ENCODE measurements around the gene CNOT6L. TPM values are rescaled to one million over a fixed set of nuclear protein-coding genes. Genes with fewer than 3 reads are reported as not detected.

The CNOT6L gene
- total RNA-seq, 1 donor from 2014 or later = 50.8 TPM

- no peaks in the 10 kb centered on the region for H3K27me3 ChIP-seq
- H3K36me3 ChIP-seq = peaks cover 4% of the 10 kb centered on the region
- H3K4me3 ChIP-seq = no peak overlapping the region
- no peak for DNase-seq
- H3K4me1 ChIP-seq = no peaks in the 10 kb centered on the region
- no peak for ATAC-seq
- intact Hi-C loops (cut with DNase I) = no loop called here
- no peak for TF ChIP-seq CTCF (IDR thresholded peaks at IDR 0.05)
- no peak overlapping the region for H3K27ac ChIP-seq
- peaks cover 15% of the 10 kb centered on the region for H3K9me3 ChIP-seq
These were observed 57.6 kb downstream of the CNOT6L start for GRCh38 chr4:77761595-77761994.

DNA sequence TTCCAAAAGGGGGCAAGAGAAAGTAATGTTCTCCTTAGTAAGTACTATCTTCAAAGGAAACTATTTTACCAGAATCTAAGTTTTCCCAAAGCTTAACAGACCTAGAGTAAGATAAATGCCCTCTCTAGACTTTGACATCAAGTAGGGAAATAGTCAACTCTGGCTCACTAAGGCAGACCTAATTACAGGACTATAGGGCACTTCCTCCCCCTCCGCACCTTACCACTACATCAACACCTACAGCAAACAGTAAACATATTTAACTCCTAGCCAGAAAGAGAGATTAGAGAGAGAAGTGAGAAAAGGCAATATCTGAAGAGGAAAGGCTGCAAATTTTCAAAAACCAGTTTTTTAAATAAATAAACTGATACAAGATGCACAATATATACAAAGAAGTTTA, 60.4 kb downstream of the CNOT6L start:
- DNase-seq (no peak), ATAC-seq (no peak)
- intact Hi-C loops (cut with DNase I) = no loop called here
- H3K27me3 ChIP-seq = no peaks in the 10 kb centered on the region
- H3K9me3 ChIP-seq = peaks cover 15% of the 10 kb centered on the region
- no peak overlapping the region for H3K27ac ChIP-seq
- TF ChIP-seq CTCF (IDR thresholded peaks at IDR 0.05) = no peak
- H3K4me3 ChIP-seq = no peak overlapping the region
- H3K4me1 ChIP-seq = no peaks in the 10 kb centered on the region
- peaks cover 19% of the 10 kb centered on the region for H3K36me3 ChIP-seq

GRCh38 chr4:77751764-77752163, 67.4 kb downstream of the CNOT6L start:
- DNase-seq = no peak
- no peaks in the 10 kb centered on the region for H3K9me3 ChIP-seq
- intact Hi-C loops (cut with DNase I) = no loop called here
- ATAC-seq = no peak
- no peaks in the 10 kb centered on the region for H3K4me1 ChIP-seq
- H3K27ac ChIP-seq = no peak overlapping the region
- TF ChIP-seq CTCF (IDR thresholded peaks at IDR 0.05) = no peak
- peaks cover 29% of the 10 kb centered on the region for H3K36me3 ChIP-seq
- no peak overlapping the region for H3K4me3 ChIP-seq
- no peaks in the 10 kb centered on the region for H3K27me3 ChIP-seq

DNA sequence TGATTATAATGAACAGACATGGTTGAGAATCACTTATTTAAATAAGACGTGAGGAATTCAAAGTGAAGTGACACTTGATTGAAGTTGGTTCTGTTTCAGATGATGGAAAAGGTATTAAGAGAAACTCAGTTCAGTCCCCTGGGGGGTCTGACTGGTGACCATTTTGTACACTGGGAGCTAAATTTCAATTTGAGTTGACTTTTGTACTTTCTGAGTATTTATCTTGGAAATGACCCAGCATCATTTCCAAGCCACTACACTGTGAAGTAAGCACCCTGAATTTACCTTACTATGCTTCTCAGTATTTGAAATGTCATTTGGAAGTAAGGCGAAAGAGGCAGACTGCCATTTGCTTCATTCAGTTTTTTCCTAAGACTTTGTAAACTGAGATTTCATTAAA, 73.4 kb downstream of the CNOT6L start:
- Histone ChIP-seq H3K9me3 (no peaks in the 10 kb centered on the region), H3K4me3 (no peak overlapping the region), H3K27ac (no peak overlapping the region), H3K36me3 (peaks cover 25% of the 10 kb centered on the region), H3K27me3 (no peaks in the 10 kb centered on the region), H3K4me1 (no peaks in the 10 kb centered on the region)
- ATAC-seq (no peak), DNase-seq (no peak)
- intact Hi-C loops (cut with DNase I) = no loop called here
- TF ChIP-seq CTCF (IDR thresholded peaks at IDR 0.05) = no peak

- intact Hi-C loops (cut with DNase I) = no loop called here
- Histone ChIP-seq H3K4me3 (no peak overlapping the region), H3K27ac (no peak overlapping the region), H3K27me3 (no peaks in the 10 kb centered on the region), H3K4me1 (no peaks in the 10 kb centered on the region), H3K9me3 (no peaks in the 10 kb centered on the region), H3K36me3 (peaks cover 38% of the 10 kb centered on the region)
- no peak for ATAC-seq
- no peak for DNase-seq
- TF ChIP-seq CTCF (IDR thresholded peaks at IDR 0.05) = no peak
These were observed 77.1 kb downstream of the CNOT6L start for GRCh38 chr4:77742054-77742453.

DNA sequence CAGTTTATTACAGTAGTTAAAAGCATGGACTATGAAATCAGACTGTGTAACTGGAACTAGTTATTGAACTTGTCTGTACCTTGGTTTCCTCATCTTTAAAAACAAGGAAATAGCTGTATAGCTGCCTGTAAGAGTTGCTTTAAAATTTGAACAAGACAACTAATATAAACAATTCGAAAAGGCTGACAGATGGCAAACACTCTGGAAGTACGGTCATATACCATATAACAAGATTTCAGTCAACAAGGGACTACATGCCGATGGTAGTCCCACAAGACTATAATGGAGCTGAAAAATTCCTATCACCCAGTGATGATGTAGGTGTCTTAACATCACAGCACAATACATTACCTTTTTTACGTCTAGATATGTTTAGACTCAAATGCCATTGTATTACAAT, 78.7 kb downstream of the CNOT6L start:
- Histone ChIP-seq H3K9me3 (no peaks in the 10 kb centered on the region), H3K4me1 (no peaks in the 10 kb centered on the region), H3K27me3 (no peaks in the 10 kb centered on the region), H3K4me3 (no peak overlapping the region), H3K27ac (no peak overlapping the region), H3K36me3 (peaks cover 35% of the 10 kb centered on the region)
- DNase-seq = no peak
- no peak for ATAC-seq
- intact Hi-C loops (cut with DNase I) = no loop called here
- no peak for TF ChIP-seq CTCF (IDR thresholded peaks at IDR 0.05)
